Aorta (tissue), 5 donors: ENCODE results near the gene ERV3-1. TPM values are rescaled to one million over a fixed set of nuclear protein-coding genes. Genes with fewer than 3 reads are reported as not detected.

ENCODE experiments used
- ATAC-seq: fragments of 200-7000 bp; cut with Tn5 transposase; one replicate; pipeline ENCODE4 v1.9.1; 2022; ENCODE audit warnings: moderate library complexity; ENCODE audit not compliant: low FRiP score
- DNase-seq, 2 donors: peaks; one replicate each; pipeline ENCODE4 v3.0.0-alpha.2; 2020
- H3K27ac ChIP-seq, 2 donors: one replicate each; pipeline ENCODE4 v1.5.1; 2013; ENCODE audit warnings: low read length in 2 of 2, mild to moderate bottlenecking in 2 of 2, moderate library complexity in 2 of 2, control low read depth in 1 of 2, inconsistent platforms in 1 of 2, low read depth in 1 of 2
- H3K27me3 ChIP-seq, 2 donors: one replicate each; pipeline ENCODE4 v1.6.1; 2013; ENCODE audit warnings: control low read depth in 1 of 2, low read length in 1 of 2, mild to moderate bottlenecking in 1 of 2, moderate library complexity in 1 of 2; ENCODE audit not compliant: insufficient read depth in 2 of 2, control insufficient read depth in 1 of 2
- H3K36me3 ChIP-seq, 2 donors: one replicate each; pipeline ENCODE4 v1.6.1; 2013; ENCODE audit warnings: control low read depth in 1 of 2, low read length in 1 of 2, mild to moderate bottlenecking in 1 of 2; ENCODE audit not compliant: insufficient read depth in 2 of 2, control insufficient read depth in 1 of 2
- H3K4me1 ChIP-seq, 2 donors: one replicate each; pipeline ENCODE4 v1.6.1; 2013; ENCODE audit warnings: low read length in 2 of 2, control low read depth in 1 of 2, mild to moderate bottlenecking in 1 of 2, moderate library complexity in 1 of 2; ENCODE audit not compliant: insufficient read depth in 2 of 2, control insufficient read depth in 1 of 2
- H3K4me3 ChIP-seq, 2 donors: one replicate each; pipeline ENCODE4 v1.5.1; 2013; ENCODE audit warnings: low read length in 2 of 2, control low read depth in 1 of 2, mild to moderate bottlenecking in 1 of 2
- H3K9me3 ChIP-seq: one replicate; pipeline ENCODE4 v1.6.1; 2013; ENCODE audit warnings: mild to moderate bottlenecking, low read length; ENCODE audit not compliant: control insufficient read depth
- whole genome bisulfite sequencing, 2 donors: extraction: QIAGEN DNeasy Blood & Tissue Kit; methylation state at CpG; one replicate each; pipeline ENCODE4 v1.1.7; 2013; 5-methylcytosine and 5-hydroxymethylcytosine counted together
- intact Hi-C, 2 donors: fragments of 100-400 bp; cut with DNase I; formaldehyde crosslinking; loops; one replicate each; pipeline versions ENCODE4 v1.14.2 to v1.15.0; 2022
- polyA plus RNA-seq, 2 donors: library from polyadenylated mRNA; stranded (reverse); fragments of 200-250 nt; gene quantifications; one replicate each; pipeline ENCODE4 v1.2.3, GENCODE V29; 2013
- total RNA-seq, 2 donors: library from RNA; stranded (reverse); fragmentation: NEBNext Ultra II Directional; extraction: Animal tissue kit (Norgen Biotek cat#: 25700); gene quantifications; one replicate each; pipeline ENCODE4 v1.2.1, GENCODE V29; 2021
- donor health status: healthy with polysubstance abuse.
- donor health status: Bipolar disorder and iron deficiency.
- donor health status: DM: no; HTN: no; CAD: no.
- donor health status: DM: no; HTN: no; CAD: no.
- donor health status: DM: yes; HTN: yes; CAD: no.

The ERV3-1 gene
- total and polyA plus RNA-seq, 4 donors = 1.5 to 31.3 (median 14.1) TPM

DNA sequence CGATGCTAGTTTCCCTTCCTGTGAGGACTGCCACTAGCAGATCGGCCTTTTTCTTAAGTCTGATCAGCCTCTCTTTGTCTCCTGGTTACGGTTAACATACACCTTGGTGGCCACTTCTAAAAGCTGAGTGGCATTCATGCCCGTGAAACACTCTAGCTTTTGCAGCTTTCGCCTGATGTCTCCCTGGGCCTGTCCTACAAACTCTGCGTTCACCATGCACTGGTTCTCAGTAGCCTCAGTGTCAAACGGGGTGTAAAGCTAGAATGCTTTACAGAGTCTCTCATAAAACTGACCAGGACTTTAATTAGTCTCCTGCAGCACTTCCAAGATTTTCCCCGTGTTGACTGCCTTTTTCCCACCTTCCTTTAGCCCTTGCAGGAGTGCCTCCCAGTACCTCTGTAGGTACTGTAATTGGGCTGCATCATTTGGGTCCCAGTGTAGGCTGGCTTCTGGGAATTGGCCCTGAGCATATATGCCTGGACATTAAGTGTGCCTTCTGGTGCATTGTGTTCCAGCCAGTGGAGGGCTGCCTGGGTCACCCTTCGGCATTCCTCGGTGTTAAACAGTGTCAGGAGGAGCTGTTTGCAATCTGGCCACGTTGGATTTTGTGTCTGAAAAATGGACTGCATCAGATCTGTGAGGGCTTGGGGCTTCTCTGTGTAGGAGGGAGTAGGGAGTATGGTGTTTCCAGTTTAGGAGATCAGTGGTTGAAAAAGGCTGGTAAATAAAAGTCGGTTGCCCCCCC is 9.2 kb downstream of the ERV3-1 start:
- ATAC-seq (no peak), DNase-seq (no peak)
- Histone ChIP-seq H3K27ac (peak overlapping the region in 1 of 2 donors; percentile 25), H3K36me3 (peaks cover 0 to 3% of the 10 kb centered on the region in 2 donors), H3K4me1 (no peaks in the 10 kb centered on the region), H3K27me3 (no peaks in the 10 kb centered on the region), H3K4me3 (no peak overlapping the region), H3K9me3 (peaks cover 2% of the 10 kb centered on the region)
- 87 to 96% methylated on average over 12 of the region's 12 CpGs for WGBS, 2 donors
- intact Hi-C loops = no loop called here

DNA sequence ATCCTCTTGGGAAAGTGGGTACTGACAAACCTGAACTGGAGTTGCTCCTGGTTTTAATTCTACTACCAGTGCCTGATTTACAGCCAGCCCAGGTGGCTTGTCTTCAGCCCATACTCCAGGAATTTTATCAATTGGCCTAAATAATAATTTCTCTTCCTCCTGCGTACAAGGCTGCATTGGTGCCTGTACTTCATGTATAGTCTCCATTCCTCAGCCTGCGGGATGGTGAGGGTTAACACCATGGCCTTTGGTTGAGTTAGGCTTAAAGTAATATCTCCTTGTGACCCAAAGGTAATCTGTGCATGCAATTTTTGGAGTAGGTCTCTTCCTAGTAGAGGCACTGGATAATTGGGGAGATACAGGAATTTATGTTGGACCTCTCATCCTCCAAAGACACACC is 10.2 kb downstream of the ERV3-1 start:
- H3K4me3 ChIP-seq = no peak overlapping the region
- 97% methylated on average over 2 of the region's 2 CpGs for WGBS, 2 donors
- no peaks in the 10 kb centered on the region for H3K4me1 ChIP-seq
- no peaks in the 10 kb centered on the region for H3K27me3 ChIP-seq
- DNase-seq (no peak), ATAC-seq (no peak)
- no peak overlapping the region for H3K27ac ChIP-seq
- peaks cover 3% of the 10 kb centered on the region for H3K9me3 ChIP-seq
- intact Hi-C loops = no loop called here
- peaks cover 3% of the 10 kb centered on the region in 2 donors for H3K36me3 ChIP-seq

DNA sequence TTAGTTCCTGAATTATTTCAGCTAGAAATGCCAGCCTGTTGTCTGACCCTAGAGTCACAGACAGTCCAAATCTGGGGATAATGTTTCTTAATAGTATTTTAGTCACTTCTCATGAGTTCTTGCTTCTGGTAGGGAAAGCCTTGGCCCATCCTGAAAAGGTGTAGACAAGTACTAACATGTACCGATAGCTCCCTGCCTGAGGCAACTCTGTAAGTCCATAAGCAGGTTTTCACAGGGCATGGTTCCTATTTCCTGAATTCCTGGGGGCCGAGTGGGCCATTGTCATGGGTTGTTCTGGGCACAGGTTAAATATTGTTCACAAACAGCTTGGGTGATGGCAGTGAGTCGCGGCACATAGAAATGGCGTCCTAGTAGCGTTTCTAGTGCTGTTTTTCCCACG is 12.6 kb downstream of the ERV3-1 start:
- Histone ChIP-seq H3K36me3 (peaks cover 3% of the 10 kb centered on the region in 2 donors), H3K4me1 (no peaks in the 10 kb centered on the region), H3K27me3 (no peaks in the 10 kb centered on the region), H3K4me3 (no peak overlapping the region), H3K27ac (no peak overlapping the region), H3K9me3 (peaks cover 6% of the 10 kb centered on the region)
- ATAC-seq = no peak
- intact Hi-C loops = no loop called here
- WGBS, 2 donors = 98 to 99% methylated on average over 7 of the region's 7 CpGs
- DNase-seq = no peak

DNA sequence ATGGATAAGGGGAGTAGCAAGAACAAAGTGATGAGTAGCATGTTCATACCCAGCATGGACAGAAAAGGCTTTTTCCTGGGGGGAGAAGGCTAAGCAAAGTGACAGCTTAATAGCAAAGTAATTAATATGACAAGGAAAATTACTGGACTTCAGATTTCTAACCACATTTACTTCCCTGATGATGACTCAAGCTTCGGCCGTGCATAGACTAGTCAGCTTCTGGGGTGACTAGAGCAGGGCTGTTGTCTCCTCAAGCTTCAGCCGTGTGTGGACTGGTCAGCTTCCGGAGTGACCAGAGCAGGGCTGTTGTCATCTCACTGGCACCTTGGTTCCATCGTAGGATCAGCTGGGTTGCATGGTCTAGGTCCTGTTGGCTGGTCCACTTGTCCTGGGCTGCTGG is 13.5 kb downstream of the ERV3-1 start:
- WGBS, 2 donors = 80 to 89% methylated on average over 5 of the region's 5 CpGs
- no peaks in the 10 kb centered on the region for H3K4me1 ChIP-seq
- H3K9me3 ChIP-seq = peaks cover 6% of the 10 kb centered on the region
- intact Hi-C loops = no loop called here
- no peaks in the 10 kb centered on the region for H3K27me3 ChIP-seq
- H3K27ac ChIP-seq = no peak overlapping the region
- H3K36me3 ChIP-seq = peaks cover 3% of the 10 kb centered on the region in 2 donors
- ATAC-seq (no peak), DNase-seq (no peak)
- H3K4me3 ChIP-seq = no peak overlapping the region

DNA sequence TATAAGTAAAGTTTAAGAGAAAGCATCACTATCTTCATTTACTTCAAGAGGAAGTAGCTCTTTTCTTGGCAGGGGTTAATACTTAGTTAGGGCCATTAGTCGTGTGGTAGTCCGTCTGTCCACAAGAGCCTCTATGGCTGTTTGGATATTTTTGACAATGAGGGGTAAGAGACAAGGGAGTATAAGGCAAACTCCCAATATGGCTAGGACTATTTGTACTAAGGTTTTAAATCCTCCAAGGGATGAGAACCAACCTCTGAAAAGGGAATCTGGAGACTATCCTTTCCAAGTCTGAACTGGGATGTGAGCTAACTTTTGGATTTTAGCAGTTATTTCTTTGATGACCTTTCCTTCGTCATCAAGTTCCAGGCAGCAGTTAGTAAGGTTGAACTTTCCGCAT is 15.6 kb downstream of the ERV3-1 start, which contains the start of gene ZNF117:
Gene ZNF117, minus strand, starts transcription at position 101 of the 400 bp plus-strand sequence.
- Histone ChIP-seq H3K27ac (no peak within 1 kb of the TSS), H3K36me3 (peaks cover 3% of the 10 kb centered on the region in 2 donors), H3K9me3 (peaks cover 6% of the 10 kb centered on the region), H3K4me3 (no peak within 1 kb of the TSS), H3K27me3 (no peaks in the 10 kb centered on the region), H3K4me1 (no peaks in the 10 kb centered on the region)
- intact Hi-C loops = no loop called here
- 69 to 85% methylated on average over 4 of the region's 4 CpGs for WGBS, 2 donors
- ATAC-seq = no peak
- no peak for DNase-seq

DNA sequence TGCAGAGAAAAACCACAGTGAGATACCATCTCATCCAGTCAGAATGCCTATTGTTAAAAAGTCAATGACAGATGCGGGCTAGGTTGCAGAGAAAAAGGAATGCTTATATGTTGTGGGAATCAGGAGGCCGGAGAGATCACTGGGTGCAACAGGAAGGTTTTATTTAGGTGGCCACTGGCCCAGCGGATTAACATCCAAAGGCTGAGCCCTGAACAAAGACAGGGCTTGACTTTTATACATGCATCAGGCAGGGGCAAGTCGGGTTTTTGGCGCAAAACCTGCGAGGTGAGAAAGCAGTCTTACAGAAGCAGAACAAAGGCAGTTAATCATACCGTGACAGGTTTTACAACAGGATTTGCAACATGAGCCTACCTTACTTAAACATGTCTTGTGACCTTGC is 16.3 kb downstream of the ERV3-1 start:
- Histone ChIP-seq H3K27me3 (no peaks in the 10 kb centered on the region), H3K36me3 (peaks cover 3% of the 10 kb centered on the region in 2 donors), H3K27ac (no peak overlapping the region), H3K9me3 (peaks cover 6% of the 10 kb centered on the region), H3K4me1 (no peaks in the 10 kb centered on the region), H3K4me3 (no peak overlapping the region)
- WGBS, 2 donors = 96 to 97% methylated on average over 7 of the region's 7 CpGs
- intact Hi-C loops = no loop called here
- ATAC-seq (no peak), DNase-seq (no peak)

DNA sequence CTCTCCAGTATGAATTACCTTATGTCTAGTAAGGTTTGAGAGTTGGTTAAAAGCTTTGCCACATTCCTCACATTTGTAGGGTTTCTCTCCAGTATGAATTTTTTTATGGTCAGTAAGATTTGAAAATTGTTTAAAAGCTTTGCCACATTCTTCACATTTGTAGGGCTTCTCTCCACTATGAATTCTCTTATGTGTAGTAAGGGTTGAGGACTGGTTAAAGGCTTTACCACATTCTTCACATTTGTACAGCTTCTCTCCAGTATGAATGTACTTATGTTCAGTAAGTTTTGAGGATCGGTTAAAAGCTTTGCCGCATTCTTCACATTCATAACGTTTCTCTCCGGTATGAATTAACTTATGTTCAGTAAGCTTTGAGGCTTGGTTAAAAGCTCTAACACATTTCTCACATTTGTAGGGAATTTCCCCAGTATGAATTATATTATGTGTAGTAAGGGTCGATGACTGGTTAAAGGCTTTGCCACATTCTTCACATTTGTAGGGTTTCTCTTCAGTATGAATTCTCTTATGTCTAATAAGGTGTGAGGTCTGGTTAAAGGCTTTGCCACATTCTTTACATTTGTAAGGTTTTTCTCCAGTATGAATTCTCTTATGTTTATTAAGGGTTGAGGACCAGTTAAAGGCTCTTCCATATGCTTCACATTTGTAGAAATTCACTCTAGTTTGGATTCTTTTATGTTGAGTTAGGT is 27.8 kb downstream of the ERV3-1 start:
- WGBS, 2 donors = 97 to 99% methylated on average over 5 of the region's 5 CpGs
- H3K4me3 ChIP-seq = no peak overlapping the region
- ATAC-seq = no peak
- H3K9me3 ChIP-seq = peaks cover 1% of the 10 kb centered on the region
- peaks cover 2 to 8% of the 10 kb centered on the region in 2 donors for H3K36me3 ChIP-seq
- no peak for DNase-seq
- no peak overlapping the region for H3K27ac ChIP-seq
- no peaks in the 10 kb centered on the region for H3K4me1 ChIP-seq
- intact Hi-C loops = no loop called here
- H3K27me3 ChIP-seq = no peaks in the 10 kb centered on the region

DNA sequence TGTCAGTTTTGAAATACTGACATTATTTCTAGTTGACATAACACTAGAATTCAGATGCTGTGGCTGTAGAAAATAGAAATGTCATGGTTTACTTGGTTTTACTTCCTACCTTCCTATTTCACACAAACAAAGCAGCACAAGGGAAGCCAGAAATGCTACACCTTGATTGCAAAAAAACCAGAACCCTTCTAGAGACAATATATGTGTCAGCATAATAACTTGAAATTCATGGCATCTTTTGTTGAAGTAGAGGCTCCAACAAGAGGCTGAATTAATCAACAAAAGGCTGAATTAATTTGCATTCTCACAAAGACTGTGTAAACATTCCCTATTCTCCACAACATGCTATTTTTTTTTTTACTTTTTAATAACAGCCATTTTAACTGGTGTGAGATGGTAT is 40.9 kb downstream of the ERV3-1 start:
- ATAC-seq (no peak), DNase-seq (no peak)
- H3K4me1 ChIP-seq = no peaks in the 10 kb centered on the region
- no peaks in the 10 kb centered on the region for H3K27me3 ChIP-seq
- H3K9me3 ChIP-seq = peaks cover 2% of the 10 kb centered on the region
- H3K27ac ChIP-seq = no peak overlapping the region
- intact Hi-C loops = no loop called here
- no peaks in the 10 kb centered on the region for H3K36me3 ChIP-seq
- H3K4me3 ChIP-seq = no peak overlapping the region
